Measurements from ENCODE around the gene USP20.

GRCh38 chr9:129874261-129875101 lies 39.2 kb downstream of the USP20 start:
- TF ChIP-seq POLR2A (IDR thresholded peaks at IDR 0.05; ENCODE audit: low read length) = no peak
- no peak for TF ChIP-seq GATA1 (IDR thresholded peaks at IDR 0.05; ENCODE audit: low read depth, low read length)

Data from erythroblast (primary cell).